T-helper 22 cell (primary cell): ENCODE data around the gene RAB4A.
A peak's percentile ranks its signal among the peaks of the same experiment; 100 is the strongest.

Experiments used
- DNase-seq: peaks from one replicate; pipeline ENCODE4 v3.0.0-alpha.2; 2020; ENCODE audit warnings: low read depth

RAB4A gene

DNA sequence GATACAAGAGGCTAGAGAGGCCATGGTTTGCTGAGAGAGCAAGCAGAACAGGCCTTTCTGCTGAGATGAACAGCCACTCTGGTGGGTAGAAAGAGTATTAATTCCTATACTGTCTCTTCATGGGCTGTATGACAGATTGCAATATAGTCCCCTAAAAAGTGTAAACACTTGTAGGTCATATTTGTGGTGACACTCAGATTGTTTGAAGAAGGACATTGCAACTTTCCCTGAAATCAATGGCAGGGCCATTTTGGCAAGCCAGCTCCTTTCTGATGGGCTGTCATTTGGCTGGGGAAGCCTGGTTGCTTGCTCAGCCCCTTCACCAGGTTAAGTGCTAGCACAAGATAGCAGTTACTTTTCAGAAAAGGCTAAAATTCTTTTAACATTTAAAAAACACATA is 27.5 kb downstream of the RAB4A start:
- no peak for DNase-seq

DNA sequence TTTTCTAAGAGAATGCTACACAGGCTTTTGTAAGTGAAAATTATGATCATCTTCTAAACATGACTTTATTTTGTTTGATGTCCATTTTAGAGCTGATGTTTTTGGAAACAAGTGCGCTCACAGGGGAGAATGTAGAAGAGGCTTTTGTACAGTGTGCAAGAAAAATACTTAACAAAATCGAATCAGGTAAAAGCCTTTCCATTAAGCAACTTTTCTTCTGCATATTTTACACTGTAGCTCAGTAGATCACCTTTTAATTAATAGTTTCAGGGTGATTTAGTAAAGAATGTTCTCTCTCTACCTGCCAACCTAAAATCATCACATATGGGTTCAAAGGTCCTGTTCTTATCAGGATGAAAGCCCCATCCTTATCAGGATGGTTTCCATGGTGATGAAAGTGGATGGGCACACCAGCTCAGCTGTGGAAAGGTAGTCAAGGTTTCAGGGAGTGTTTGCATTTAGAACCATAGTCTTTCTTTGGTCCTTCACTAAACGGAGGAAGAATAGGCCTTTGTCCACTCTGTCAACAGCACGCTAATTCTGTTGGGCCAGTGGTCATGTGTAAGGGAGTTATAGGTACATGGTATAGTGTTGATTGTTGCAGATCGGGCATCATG is 28.1 kb downstream of the RAB4A start:
- no peak for DNase-seq

DNA sequence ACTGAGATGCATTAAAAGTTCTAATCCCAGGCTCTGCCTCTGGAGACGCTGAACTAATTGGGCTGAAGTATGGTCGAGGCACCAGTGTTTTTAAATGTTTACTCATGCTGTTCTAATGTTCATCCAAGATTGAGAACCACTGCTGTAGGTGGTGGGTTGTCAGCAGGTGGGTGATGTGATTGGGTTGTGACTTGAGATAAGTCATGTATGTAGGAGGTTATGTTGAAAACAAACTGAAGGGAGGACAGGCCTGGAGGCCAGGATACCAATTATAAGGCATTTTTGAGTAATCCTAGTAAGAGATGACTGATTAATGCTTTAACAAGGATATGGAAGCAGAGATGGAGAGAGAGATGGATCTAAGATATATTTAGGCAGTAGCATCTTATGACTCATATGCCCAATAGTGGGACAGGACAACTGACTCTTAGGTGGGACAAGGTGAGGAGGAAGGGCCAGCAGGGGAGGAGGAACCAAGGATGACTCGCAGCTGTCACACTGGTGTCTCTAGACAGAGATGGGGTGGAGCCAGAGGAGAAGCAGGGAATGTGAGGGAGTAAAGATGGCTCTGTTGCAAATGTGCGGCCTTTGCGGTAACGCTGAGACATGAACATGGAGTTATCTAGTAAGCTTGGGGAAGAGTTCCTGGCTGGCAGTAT is 29.3 kb downstream of the RAB4A start:
- DNase-seq, result no peak

DNA sequence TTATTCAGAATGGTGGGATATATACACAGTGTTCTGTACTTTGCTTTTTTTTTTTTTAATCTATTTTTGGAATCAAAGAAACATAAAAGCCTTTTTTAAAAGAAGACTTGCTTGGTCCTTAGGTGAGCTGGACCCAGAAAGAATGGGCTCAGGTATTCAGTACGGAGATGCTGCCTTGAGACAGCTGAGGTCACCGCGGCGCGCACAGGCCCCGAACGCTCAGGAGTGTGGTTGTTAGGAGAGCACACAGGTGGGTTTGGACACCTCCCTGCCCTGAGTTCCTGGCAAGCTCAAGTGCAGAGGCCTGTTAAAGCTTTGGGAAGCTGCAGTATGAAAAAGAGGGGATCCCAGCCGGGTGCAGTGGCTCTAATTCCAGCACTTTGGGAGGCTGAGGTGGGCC is 31.8 kb downstream of the RAB4A start:
- DNase-seq, result no peak

DNA sequence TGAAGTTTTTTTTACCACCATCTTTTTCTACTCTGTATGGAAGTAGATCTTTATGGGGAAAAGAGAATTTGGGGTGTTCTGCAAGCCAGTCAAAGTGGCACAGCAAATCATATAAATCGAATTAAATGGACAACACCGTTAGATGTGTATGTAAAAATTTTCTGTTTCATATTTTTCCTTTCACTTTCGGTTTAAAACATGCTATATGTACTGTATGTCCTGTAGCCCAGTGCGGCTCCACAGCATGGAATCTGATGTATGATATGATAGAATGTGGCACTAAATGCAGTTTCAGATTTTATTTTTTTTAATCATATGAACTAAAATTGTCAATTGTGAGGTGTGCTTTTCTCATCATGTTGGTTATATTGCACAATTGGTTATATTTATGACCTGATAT is 32.9 kb downstream of the RAB4A start:
- DNase-seq, result no peak

DNA sequence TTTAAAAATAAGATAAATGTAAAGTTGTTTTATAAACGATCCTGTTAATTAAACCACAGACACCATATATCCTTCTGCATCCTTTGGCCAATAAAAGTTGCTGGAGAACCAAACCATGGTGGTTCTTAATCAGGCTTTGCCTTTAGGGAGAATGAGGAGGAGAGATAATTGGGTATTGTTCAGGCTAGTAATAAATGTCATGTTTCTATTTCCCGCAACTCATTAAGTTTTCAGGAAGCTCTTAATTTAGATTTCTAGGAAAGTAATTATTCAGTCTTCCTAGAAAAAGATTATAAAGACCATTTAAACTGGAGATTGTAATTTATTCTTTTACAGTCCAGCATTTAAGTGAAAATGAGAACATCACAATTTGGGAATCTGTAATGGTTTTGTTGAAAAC is 34.5 kb downstream of the RAB4A start:
- no peak for DNase-seq

DNA sequence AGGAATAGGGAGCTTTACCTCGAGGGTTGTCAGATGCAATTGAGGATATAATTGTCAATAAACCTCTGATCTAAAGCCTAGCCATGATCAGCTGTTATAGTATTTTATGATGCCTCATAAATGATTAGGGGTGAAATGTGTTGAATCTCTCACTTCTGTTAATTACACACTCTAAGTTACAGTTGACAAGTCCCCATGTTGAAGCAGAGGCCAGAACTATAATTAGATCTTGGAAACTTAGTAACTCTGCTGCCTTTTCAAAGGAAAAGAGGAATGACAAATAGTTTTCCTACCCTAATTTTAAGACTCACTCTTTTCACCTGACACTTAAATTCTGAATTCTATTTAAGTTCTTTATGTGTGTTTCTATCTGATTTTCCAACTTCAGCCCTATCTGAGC is 38.2 kb downstream of the RAB4A start:
- DNase-seq, result no peak

DNA sequence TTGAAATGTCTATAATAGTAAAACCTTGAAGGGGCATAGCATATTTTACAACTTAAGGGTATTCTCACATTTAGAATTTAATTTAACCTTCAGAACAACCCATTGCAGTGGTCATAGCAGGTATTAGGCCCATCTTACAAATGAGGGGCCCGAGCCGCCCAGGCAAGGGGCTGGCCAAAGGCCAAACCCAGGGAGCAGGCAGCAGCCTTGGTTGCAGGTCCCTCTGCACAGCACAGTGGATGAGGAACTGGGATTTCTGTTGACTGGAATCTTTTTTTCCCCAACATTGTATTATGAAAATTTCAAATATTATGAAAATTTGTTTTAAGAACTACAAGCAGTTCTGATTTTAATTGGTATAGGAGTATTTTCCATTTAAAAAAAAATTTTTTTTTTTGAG is 38.8 kb downstream of the RAB4A start:
- no peak for DNase-seq

DNA sequence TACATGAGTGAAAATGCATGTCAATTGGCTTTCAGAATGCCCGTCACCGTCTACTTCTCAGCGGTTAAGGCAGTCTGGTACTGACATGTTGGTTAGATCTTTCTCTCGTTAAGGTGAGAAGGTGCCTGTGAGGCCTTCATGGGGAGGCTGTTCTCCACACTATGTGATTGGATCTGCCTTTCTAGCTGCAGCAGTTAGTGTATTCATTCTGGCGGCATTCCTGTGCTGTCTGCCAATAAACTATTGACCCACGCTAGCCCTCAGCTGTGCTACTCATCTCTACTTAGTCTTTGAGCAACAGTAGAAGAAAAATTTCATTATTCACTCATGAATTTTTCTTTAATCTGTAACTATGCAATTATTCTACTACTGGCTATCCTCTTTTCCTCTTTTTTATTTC is 39.9 kb downstream of the RAB4A start:
- no peak for DNase-seq

DNA sequence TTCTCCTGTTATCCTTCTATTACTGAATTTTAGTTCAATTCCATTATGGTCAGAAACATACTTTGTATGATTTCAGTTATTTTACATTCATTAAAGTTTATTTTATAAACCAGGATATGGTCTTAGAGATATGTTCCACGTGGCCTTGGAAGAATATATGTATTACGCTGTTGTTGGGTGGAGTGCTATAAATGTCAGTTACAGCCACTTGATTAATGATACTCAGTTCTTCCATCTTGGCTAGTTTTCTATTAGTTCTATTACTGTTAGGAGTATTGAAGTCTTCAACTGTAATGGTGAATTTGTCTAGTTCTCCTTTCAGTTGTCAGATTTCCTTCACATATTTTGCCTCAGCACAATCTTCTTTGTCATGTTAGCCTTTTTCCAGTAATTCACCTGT is 45.3 kb downstream of the RAB4A start:
- DNase-seq, result no peak

DNA sequence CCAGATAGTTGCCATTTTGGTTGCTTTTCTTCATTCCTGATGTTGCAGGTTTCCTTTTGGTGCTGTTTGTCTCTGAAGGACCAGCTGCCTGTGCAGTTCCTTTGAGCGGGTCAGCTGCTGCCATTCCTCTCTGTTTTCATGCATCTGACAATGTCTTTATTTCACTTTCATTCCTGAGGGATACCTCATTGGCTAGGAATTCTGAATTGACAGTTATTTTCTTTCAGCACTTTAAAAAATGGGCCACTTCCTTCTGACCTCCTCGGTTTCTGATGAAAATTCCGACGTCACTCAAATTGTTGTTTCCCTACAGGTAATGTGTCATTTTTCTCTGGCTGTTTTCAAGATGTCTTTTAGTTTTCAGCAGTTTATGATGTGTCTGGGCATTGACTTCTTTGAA is 47.1 kb downstream of the RAB4A start:
- DNase-seq, result no peak

DNA sequence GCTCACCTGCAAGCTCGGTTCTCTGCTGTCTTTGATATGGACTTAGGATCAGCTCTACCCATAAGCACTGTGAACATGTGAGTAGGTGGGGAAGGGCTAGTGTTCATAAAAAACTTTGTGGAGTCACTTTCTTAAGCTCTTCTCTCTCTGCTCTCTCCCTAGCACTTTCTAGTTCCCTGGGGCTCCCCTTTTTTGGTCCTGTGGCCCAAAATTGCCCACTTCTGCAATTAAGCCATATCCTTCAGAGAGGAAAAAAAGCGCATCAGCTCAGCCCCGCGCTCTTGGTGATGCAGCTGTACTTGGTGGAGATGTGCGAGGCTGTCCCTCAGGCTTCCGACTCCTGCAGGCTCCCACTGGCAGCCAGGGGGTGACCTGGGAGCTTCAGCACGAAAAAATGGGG is 48.6 kb downstream of the RAB4A start:
- no peak for DNase-seq

DNA sequence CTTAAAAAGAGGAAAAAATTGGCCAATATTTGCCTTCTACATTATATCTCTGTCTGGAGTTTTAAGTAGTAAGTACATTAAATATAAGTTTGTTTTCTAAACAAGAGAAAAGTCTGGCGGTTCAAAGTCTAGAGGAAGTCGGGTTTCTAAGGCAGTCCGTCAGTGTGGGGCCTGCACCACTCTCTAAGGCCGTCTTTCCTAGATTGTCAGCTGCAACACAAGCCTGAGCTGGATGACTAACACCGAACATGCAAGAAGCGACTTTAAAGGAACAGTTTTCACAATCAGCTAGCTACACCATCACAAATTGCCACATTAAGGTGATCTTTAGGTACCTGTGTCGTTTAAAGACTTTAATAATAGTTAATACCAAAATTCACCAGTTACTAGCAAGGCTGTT is 52.3 kb downstream of the RAB4A start:
- DNase-seq, result no peak

DNA sequence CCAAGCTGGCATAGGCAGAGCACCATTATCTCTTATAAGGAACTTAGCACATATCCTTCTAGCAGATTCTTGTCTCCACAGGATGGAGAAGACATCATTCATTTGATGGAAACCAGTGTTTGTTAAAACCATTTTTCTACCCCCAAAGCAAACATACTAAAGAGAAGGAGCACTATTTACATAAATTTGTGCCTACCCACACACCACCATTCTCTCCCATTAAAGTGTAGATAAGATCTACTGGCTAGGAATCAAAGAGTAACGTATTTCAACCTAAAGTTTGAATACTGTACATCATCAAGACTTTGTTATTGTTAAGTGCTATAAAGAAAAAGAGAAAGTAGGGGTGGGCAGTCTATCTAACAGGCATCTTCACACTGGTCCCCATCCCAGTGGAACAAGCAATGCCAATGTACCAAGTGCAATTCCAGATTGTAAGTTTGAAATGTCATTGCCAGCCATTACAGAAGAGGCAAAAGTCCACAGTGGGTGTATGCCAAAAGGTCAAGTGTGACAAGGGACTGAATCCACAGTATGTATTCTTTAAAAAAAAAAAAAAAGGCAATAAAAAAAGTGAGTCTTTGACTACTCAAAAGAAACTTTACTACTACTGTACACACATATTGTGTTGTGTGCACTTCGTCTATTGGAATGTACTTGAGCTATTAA is 53.1 kb downstream of the RAB4A start:
- no peak for DNase-seq

DNA sequence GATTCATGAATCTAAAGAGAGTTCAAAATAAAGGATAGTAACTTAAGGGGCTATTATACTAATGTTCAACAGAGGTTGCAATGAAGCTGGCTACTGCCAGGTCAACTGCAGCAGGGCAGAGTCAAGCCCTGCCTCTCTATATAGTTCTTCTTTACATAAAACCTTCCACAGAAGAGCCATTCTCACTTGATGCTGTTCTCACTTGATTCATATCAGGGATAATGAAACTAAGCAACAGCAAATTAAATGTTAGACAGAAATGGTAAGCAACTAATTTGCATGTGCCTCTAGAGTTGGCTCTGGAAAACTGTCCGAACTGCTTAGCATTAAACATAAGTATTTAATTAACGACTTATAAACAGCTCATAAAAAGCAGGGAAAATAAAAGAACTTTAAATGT is 54.5 kb downstream of the RAB4A start:
- no peak for DNase-seq

DNA sequence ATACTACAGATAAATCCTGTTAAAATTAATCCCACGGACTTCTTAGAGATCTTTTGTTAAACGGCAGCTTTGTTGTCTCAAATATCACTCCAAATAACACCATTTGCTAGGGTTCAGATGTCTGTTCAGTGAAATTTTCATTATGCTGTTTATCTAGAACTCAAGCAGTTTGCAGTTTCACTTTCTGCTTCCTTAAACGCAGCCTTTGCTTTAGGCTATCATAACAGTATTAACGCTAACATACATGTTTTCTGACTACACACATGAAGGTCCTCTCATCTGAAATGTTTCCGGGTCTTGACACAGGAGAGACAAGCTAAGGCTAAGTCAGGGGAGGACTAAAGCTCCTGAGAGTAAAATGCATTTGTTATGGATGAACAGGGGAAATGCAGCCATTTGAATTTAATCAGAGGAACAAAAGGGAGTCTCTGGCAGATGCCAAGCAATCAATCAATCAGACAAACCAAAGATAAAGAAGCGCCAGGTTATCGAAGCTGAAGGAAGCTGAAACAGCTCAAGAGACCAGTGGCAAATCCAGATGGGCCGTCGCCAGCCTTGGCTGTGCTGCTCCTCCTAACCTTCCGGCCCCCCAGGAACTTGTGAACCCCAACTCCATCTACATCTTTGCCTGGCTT is 55.1 kb downstream of the RAB4A start:
- no peak for DNase-seq

DNA sequence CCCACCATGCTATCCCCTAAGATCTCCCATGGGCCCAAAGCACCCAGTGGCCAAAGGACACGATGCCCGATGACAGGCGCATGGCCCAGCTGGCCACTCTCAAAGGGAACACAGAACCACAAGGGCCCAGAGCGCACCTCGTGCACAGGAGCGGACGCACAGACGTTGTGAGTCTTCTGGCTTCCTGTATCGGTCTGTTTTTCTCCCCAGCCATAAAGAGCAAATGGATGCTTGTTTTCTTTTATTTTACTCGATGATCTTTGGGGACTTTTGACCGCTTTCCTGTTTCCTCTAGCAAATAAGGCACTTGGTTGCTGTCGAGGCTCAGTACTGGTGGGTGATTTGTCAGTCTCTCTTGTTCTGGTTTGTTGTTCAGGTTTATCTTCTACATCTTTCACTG is 55.7 kb downstream of the RAB4A start:
- DNase-seq, result no peak

DNA sequence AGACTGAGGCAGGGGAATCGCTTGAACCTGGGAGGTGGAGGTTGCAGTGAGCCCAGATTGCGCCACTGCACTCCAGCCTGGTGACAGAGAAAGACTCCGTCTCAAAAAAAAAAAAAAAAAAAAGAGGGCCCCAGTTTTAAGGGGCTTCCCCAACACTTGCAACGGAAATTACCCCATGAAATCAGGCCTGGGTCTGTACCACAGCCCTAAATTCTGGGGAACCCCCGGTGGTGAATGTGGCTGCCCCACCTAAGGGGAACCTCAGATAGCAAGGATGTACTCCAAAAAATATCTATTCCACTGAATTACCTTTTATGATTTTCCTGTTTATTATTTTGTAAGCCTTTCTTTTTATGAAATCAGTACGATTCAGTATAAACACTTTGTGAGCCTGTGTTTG is 56.9 kb downstream of the RAB4A start:
- DNase-seq, result peak; percentile 43

DNA sequence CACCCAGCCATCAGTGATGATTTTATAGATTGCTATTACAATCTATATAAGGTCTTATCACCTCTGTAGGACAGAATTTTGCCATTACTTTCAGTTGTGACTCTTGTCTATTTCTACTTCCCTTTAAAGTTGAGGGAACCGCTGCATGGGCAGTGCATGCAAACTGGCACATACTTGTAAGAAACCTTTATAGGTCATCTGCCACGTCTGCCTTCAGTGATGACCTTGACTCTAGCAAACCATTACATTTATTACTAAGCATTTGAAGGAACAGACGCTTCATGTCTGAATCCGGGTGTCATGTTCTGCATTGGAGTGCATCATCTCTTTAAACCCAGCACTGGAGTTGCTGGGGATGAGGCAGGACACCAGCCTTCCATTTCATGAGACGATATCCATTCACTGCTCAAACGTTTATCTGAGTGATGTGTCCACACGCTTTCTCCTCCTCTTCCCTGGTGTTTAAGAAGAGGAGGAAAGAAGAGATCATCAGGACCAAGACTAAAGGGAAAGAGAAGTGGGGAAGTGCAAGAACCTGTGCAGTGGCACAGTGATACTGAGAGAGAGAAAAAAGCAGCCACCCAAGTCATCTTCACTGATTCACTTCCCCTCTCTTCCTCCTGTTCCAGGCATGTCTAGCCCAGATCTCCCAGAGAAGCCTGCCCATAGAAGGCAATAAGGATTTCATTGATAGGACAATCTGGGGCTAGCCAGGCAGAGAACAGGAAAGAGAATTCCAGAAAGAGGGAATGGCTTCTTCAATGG is 57.9 kb downstream of the RAB4A start:
- DNase-seq, result no peak

DNA sequence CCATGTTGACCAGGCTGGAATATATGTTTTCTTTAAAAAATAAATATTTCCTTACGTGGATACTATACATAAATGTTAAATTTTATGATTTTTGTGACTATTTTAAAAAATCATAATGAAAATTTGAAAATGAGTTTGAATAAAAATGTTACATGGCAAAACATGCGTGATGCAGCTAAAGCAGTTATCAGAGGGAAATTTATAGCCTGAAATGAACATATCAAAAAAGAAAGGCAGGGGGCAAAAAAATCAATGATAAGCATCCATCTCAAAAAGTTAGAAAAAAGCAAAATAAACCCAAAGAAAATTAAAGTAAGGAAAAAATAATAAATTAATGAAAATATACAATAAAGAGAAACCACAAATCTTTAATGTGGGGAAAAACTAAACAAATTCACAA is 63.4 kb downstream of the RAB4A start:
- DNase-seq, result no peak

DNA sequence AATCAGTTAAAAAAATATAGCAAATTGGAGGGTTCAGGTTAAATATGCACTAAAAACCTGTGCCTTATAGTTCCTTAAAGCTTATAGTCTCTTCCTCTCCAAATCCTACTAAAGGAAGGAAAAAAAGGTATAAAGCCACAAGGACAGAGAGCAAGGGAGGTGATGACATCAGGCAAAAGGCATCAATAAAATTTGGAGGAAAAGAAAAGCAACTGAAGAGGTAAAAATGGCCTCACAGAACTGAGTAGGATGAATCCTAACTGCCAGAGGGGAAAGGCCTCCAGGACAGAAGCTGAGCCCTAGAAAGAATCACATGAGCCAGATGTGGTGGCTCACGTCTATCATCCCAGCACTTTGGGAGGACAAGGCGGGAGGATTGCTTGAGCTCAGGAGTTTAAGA is 63.8 kb downstream of the RAB4A start:
- no peak for DNase-seq

DNA sequence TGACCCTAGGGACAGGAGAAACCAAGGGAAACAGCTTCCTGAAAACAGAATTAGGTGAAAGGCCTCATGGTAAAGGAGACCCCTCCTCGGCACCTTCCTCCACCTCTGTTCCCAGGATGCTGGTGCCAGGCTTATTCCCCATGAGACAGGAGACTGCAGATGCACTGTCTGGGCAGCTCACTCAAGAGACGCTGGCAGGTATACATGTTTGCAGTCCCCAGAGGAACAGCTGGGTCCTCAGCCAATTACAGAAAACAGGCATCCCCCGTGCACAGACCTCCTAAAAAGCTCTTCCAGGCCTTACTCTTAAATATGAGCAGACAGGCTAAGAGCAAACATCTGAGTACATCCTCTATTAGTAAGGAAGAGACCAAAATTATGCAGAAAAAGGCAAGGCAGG is 65.4 kb downstream of the RAB4A start:
- DNase-seq, result no peak

DNA sequence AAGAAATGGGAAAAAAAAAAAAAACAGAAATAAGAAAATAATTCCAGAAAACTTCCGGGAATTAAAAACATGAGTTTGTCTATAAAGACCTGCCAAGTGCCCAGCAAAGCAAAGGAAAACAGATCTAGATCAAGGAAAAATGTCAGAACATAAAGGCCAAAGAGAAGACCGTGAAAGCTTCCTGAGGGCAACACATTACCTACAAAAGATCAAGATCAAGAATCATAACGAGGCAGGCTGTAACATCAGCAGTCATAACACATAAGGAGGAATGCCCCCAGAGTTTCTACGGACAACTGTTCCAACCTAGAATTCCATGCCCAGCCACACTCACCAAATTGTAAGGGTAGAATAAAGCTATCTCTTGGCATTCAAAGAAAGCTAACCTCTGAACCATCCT is 68.2 kb downstream of the RAB4A start:
- no peak for DNase-seq
